Thyroid gland (tissue), 4 donors: ENCODE measurements around the gene UGT1A7.
"Not testable (repeated sequence)": the region's sequence is repeated elsewhere in the genome, so short reads cannot be mapped to it uniquely, and the experiment has no call there.

Experiments used
- CTCF ChIP-seq, 6 experiments: fragments of 200-600 bp in 3 of 6; fragments of 450-650 bp in 3 of 6; sonication (generic) in 3 of 6; IDR thresholded peaks; one replicate each; pipeline ENCODE4 v1.5.1; 2016 to 2019; ENCODE audit warnings: antibody characterized with exemption in 6 of 6, mild to moderate bottlenecking in 2 of 6, inconsistent platforms in 1 of 6, moderate library complexity in 1 of 6
- POLR2A ChIP-seq, 2 donors: fragments of 450-650 bp; IDR thresholded peaks; one replicate each; pipeline ENCODE4 v1.6.1; 2017; ENCODE audit warnings: antibody characterized with exemption in 2 of 2, mild to moderate bottlenecking in 2 of 2, moderate library complexity in 1 of 2

DNA sequence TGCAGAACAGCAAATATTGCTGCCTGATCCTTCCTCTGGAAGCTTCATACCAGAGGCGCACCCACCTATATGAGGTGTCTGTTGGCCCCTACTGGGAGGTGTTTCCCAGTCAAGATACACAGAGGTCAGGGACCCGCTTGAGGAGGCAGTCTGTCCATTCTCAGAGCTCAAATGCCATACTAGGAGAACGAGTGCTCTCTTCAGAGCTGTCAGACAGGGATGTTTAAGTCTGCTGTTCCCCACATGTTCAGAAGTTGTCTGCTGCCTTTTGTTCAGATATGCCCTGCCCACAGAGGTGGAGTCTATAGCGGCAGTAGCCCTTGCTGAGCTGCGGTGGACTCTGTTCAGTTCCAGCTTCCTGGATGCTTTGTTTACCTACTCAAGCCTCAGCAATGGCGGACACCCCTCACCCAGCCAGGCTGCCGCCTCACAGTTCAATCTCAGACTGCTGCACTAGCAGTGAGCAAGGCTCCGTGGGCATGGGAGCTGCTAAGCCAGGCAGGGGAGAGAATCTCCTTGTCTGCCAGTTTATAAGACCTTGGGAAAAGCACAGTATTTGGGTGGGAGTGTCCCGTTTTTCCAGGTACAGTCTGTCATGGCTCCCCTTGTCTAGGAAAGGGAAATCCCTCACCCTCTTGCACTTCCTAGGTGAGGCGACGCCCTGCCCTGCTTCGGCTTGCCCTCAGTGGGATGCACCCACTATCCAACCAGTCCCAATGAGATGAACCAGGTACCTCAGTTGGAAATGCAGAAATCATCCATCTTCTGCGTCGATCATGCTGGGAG is 55.4 kb downstream of the UGT1A7 start:
- TF ChIP-seq CTCF, POLR2A (IDR thresholded peaks at IDR 0.05): not testable (repeated sequence)
